Mammary epithelial cell (primary cell): ENCODE results near the gene ITIH5.

Experiments
- CTCF ChIP-seq, 2 donors: IDR thresholded peaks in 1 of 2; conservative IDR thresholded peaks in 1 of 2; 2 replicates each; pipeline ENCODE4 v1.5.1; 2011 to 2012; ENCODE audit warnings: inconsistent platforms in 2 of 2, low read length in 2 of 2, mild to moderate bottlenecking in 2 of 2, control low read depth in 1 of 2, low read depth in 1 of 2; ENCODE audit not compliant: insufficient read depth in 1 of 2; ENCODE audit errors: extremely low read depth in 1 of 2
- EZH2 ChIP-seq: IDR thresholded peaks from 2 replicates; pipeline ENCODE4 v1.6.1; 2012; ENCODE audit warnings: low read length, inconsistent platforms, borderline replicate concordance

DNA sequence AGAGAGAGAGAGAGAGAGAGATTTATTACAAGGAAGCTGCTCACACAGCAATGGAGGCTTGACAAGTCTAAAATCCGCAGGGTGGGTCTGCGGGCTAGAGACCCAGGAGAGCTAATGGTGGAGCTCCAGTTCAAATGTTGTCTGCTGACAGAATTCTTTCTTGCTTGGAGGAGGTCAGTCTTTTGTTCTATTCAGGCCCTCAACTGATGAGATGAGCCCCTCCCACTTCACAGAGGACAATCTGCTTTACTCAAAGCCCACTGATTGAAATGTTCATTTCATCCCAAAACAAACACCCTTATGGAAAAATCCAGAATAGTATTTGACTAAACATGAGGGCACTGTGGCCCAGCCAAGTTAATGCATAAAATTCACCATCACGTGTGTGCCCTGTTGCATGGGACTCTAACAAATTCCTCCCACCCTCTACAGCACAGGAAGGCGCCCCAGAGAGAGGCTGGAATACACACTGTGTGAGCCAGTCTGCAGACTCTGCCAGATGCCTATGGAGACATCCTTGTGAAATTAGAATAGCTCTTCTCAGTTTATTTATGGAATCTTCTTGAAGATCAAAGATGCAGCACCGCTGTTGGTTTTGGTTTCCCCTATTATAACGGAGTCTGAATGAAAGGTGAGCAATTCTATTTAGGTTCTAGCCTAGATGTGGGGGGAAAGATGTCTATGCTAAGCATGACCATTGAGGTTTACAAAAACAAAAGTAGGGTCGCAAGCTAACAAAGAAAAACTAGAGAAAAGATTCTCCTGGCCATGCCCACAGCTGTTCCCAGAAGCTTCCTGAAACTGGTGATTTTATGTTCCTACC, 132.9 kb downstream of the ITIH5 start:
- TF ChIP-seq CTCF (conservative IDR thresholded peaks at IDR 0.05 in 1 of 2, IDR thresholded peaks at IDR 0.05 in 1 of 2; ENCODE audit: extremely low read depth in 1 of 2, insufficient read depth in 1 of 2, low read depth in 1 of 2, low read length in 2 of 2) (no peak), EZH2 (no peak)
